Islet precursor cell (in vitro differentiated cells): ENCODE results near the gene STX5.
"Not testable (repeated sequence)": the region's sequence is repeated elsewhere in the genome, so short reads cannot be mapped to it uniquely, and the experiment has no call there.

Experiments
- DNase-seq: peaks from one replicate; pipeline ENCODE4 v3.0.0-alpha.2; 2018

The STX5 gene

DNA sequence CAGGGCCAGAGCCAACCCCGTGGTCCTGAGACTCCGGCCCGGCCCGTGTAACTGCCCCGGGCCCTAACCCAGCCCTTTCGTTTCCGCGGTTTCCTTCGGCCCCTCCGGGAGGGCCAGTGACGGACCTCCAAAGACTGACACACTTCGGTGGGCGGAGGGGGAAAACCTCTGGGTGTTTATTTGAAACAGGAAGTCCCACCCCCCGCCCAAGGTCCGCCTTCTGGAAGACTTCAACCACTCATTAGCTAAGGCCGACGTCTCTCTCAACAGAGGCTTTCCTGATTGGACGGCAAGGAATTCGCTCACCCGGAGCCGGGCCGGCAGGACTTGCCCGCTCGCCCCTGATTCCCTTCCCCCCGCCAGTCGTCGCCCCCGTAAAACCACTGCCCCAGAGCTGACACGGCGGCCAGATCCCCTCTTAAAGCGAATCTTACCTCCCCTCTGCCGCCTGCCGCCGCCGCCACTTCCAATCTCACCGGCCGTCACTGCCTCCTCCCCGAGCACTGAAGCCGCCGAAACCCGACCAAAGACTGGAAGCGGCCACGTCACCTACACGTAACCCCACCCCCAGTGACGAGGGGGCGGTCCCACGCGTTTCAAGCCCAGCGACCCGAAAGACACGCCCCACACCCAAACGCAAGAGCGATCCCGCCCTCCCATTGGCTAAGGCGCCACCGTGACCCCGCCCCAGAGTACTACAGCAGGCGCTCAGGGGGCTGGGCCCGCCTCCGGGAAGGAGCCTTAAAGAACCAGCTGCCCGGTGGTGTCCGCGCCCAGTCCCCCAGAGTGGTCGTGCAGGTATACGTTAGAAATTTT is at the start of gene STX5:
Gene STX5 (minus strand): TSS at position 532 of the 816 bp plus-strand sequence. CDS start 808 bp downstream, outside the sequence.
- DNase-seq, result peak; percentile 100

DNA sequence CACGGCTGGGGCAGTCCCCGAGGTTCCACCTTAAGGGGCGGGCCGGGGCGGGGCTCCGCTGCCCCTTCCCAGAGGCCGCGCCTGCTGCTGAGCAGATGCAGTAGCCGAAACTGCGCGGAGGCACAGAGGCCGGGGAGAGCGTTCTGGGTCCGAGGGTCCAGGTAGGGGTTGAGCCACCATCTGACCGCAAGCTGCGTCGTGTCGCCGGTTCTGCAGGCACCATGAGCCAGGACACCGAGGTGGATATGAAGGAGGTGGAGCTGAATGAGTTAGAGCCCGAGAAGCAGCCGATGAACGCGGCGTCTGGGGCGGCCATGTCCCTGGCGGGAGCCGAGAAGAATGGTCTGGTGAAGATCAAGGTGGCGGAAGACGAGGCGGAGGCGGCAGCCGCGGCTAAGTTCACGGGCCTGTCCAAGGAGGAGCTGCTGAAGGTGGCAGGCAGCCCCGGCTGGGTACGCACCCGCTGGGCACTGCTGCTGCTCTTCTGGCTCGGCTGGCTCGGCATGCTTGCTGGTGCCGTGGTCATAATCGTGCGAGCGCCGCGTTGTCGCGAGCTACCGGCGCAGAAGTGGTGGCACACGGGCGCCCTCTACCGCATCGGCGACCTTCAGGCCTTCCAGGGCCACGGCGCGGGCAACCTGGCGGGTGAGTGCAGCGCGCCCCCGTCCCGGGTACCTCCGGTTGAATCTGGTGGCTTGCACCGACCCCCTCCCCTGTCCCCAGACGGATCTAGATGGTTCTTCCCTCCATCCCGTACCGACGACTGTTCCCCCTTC is 49.1 kb upstream of the STX5 start, which contains the start of gene SLC3A2:
Gene SLC3A2 (plus strand): TSS at position 94 of the 776 bp plus-strand sequence. CDS start 128 bp downstream, at position 222.
- peak; percentile 95 for DNase-seq

DNA sequence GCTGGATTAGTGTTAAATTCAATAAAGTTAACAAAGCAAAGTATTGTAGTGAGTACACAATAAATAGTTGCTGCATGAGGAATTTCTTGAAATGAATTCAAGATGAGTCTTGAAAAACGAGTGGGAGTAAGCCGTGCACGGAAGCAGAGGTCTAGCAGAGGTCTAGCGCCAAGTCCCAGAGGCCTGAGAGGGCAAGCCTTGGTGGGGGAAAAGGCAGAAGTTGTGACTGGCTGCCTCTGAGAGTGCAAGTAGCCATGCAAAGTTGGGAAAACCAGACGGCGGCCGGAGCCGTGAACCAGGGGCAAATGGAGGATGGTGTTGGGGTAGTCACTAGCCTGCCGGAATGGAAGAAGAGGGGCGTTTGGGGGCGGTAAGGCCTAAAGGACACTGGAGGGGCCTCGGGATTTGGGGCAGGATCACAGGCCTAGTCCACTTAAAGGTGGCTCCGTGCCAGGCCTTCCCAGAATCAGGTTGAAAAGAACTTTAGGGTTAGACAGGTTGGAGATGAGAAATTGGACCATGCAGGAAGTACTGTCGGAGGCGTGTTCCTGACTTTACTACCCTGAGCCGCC is 48.5 kb upstream of the STX5 start:
- no peak for DNase-seq

GRCh38 chr11:62879235-62879978 is 47.6 kb upstream of the STX5 start:
- no peak for DNase-seq

- DNase-seq, result no peak
These were observed 44.9 kb upstream of the STX5 start for GRCh38 chr11:62876712-62877111.

DNA sequence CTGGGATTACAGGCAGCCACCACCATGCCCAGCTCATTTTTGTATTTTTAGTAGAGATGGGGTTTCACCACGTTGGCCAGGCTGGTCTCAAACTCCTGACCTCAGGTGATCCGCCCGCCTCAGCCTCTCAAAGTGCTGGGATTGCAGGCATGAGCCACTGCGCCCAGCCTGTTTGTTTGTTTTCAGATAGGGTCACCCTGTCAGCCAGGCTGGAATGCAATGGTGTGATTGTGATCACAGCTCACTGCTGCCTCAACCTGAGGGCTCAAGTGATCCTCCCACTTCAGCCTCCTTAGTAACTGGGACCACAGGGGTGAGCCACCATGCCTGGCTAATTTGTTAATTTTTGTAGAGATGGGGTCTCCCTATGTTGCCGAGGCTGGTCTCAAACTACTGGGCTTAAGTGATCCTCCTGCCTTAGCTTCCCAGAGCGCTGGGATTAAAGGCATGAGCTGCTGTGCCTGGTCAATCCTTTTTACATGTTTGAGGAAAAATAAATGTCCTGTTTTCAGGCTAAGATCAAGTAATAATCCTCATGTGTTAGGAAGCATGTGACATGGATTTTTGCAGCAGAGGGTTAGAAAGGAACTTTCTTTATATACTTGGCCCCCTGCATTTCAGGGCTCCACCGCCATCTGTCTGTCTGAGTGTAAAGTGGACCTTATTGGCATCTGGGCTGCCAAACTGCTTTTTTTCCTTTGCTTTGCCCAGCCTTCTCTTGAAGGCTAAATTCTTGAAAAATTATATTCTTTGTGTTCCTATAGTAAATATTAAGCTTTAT is 44.0 kb upstream of the STX5 start:
- DNase-seq, result peak; percentile 77

DNA sequence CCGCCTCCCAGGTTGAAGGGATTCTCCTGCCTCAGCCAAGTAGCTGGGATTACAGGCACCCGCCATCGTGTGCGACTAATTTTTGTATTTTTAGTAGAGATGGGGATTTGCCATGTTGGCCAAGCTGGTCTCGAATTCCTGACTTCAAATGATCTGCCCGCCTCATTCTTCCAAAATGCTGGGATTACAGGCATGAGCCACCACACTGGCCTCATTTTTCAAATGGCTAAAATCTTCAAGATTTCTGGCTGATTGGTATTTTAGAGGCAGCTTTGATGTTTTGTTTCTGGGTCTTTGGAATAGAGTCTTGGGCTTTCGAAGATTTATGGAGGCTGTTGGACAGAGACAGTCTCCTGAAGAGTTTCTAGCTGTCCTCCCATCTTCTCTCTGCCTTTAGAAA is 43.0 kb upstream of the STX5 start:
- DNase-seq, result no peak

DNA sequence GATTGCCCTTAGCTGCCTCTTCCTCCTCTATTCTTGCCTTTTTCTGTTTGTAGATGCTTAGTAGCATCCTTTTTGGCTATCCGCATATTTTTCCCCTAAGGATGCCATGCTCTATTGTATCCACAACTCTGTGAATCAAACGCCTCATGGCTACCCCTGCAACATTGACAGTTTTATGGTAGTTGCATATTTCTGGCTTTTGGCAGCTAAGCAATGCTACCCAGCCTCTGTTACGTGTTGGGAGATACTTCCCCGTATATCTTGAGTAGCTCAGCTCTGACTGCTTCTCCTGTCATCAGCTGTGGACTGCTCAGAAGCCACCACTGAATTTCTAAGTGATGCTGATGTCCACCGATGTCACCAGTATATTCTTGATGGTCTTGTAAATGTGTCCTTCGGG is 33.8 kb upstream of the STX5 start:
- no peak for DNase-seq

- DNase-seq, result no peak
These were observed 32.0 kb upstream of the STX5 start for GRCh38 chr11:62863687-62864335.

DNA sequence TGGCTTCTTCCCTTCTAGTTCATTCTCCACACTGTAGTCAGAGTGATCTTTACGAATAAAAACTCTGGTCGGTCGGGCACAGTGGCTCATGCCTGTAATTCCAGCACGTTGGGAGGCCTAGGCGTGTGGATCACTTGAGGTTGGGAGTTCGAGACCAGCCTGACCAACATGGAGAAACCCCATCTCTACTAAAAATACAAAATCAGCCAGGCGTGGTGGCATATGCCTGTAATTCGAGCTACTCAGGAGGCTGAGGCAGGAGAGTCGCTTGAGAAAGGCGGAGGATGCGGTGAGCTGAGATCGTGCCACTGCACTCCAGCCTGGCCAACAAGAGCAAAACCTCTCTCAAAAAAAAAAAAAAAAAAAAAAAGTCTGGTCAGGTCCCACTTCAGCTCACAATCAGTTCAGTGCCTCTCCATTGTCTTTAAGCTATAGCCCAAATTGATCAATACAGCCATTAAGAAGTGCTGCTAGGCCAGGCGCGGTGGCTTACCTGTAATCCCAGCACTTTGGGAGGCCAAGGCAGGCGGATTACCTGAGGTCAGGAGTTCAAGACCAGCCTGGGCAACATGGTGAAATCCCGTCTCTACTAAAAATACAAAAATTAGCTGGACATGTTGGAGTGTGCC is 29.8 kb upstream of the STX5 start:
- DNase-seq, result not testable (repeated sequence)

- DNase-seq, result no peak
These were observed 29.1 kb upstream of the STX5 start for GRCh38 chr11:62860835-62861563.

DNA sequence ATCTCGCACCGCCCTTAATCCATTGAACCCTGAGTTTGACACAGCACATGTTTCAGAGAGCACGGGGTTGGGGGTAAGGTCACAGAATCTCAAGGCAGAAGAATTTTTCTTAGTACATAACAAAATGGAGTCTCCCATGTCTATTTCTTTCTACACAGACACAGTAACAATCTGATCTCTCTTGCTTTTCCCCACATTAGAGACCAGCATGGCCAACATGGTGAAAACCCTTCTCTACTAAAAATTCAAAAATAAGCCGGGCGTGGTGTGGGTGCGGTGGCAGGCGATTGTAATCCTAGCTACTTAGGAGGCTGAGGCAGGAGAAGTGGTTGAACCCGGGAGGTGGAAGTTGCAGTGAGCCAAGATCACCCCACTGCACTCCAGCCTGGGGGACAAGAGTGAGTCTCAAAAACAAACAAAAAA is 27.4 kb upstream of the STX5 start:
- DNase-seq, result not testable (repeated sequence)

GRCh38 chr11:62858201-62858600 is 26.4 kb upstream of the STX5 start:
- no peak for DNase-seq

GRCh38 chr11:62857541-62857982 is 25.7 kb upstream of the STX5 start:
- peak; percentile 80 for DNase-seq

DNA sequence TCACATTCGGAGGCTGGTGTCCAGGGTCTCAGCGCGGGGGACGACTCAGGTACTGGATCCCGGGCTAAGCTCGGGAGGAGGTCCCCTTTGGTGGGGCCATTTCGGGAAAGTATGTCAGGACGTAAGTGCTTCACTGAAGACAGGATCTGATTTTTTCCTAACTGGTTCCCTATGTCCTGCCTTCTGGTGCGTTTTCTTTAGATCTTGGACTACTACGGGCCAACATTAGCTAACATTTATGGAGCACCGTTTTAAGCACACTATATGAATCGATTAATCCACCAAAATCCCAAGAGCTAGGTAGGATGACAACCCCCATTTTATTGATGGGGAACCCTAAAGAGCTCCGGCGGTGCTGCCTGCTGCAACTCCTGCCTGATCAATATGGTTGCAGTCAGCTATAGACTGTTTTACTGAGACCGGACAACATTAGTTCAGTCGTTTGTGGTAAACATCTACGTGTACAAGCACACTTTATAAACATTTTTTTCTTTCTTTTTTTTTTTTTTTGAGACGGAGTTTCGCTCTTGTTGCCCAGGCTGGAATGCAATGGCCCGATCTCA is 24.6 kb upstream of the STX5 start:
- no peak for DNase-seq

- DNase-seq, result peak; percentile 99
These were observed 23.9 kb upstream of the STX5 start for GRCh38 chr11:62855571-62856332.

DNA sequence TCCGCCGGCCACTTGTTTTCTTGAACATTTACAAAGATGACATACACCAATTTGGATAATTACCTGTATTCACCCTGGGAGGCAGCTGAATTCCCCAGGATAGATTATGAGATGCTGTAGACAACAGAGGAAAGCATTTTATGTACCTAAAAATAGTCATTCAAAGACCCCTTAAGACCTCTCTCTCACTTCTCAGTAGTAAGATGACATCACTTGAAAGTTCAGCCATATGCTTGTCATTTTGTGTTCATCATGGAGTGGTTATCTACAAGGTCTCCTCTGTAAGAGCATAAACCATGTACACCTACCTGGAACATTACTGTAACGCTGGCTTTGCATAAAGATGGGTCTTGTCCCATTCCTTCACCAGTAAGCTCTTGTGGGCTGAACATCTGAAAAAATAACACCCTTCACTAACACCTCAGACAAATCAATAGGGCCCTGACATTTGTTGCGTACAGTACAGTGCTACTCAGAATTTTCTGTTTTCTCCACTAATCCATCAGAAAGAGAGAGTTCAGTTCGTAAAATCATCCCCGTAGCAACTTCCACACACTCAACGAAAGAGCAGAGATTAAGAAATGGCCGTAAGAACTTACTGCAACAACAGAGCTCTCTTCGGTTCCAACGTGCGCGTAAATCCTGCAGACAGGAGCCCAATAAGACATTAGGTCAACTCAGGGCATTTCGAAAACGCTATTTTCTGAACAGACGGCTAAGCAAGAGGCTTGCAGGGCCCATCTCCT is 23.1 kb upstream of the STX5 start:
- DNase-seq, result no peak
